GM21717 (cell line): Measurements from ENCODE around the gene ACR.

Source experiments
- ATAC-seq: cut with Tn5 transposase; IDR thresholded peaks from one replicate; pipeline ENCODE4 v1.9.1; 2021; ENCODE audit warnings: mild to moderate bottlenecking, moderate library complexity; ENCODE audit not compliant: unreplicated experiment

The ACR gene

GRCh38 chr22:50737728-50738648 is at the start of gene ACR:
Gene ACR (plus strand): TSS chr22:50738204. CDS start chr22:50738236, 32 bp downstream.
- ATAC-seq: no peak

- no peak for ATAC-seq
These were observed 49.6 kb upstream of the ACR start for GRCh38 chr22:50688448-50688847.

- ATAC-seq: no peak
These were observed 46.5 kb upstream of the ACR start for GRCh38 chr22:50691521-50691920.

- no peak for ATAC-seq
These were observed 44.5 kb upstream of the ACR start for GRCh38 chr22:50693462-50693861.

GRCh38 chr22:50694099-50694605 is 43.9 kb upstream of the ACR start:
- no peak for ATAC-seq

- ATAC-seq: no peak
These were observed 43.1 kb upstream of the ACR start for GRCh38 chr22:50694766-50695420.

GRCh38 chr22:50695421-50696250 is 42.4 kb upstream of the ACR start:
- ATAC-seq: no peak

- no peak for ATAC-seq
These were observed 41.7 kb upstream of the ACR start for GRCh38 chr22:50696251-50696798.

- no peak for ATAC-seq
These were observed 41.0 kb upstream of the ACR start for GRCh38 chr22:50696799-50697561.

- no peak for ATAC-seq
These were observed 40.1 kb upstream of the ACR start for GRCh38 chr22:50697667-50698506.

- no peak for ATAC-seq
These were observed 39.5 kb upstream of the ACR start for GRCh38 chr22:50698546-50698945.

- no peak for ATAC-seq
These were observed 38.8 kb upstream of the ACR start for GRCh38 chr22:50699001-50699755.

- no peak for ATAC-seq
These were observed 38.1 kb upstream of the ACR start for GRCh38 chr22:50699756-50700386.

- no peak for ATAC-seq
These were observed 37.5 kb upstream of the ACR start for GRCh38 chr22:50700387-50701075.

- no peak for ATAC-seq
These were observed 37.0 kb upstream of the ACR start for GRCh38 chr22:50701076-50701419.

- no peak for ATAC-seq
These were observed 36.4 kb upstream of the ACR start for GRCh38 chr22:50701428-50702154.

- ATAC-seq: no peak
These were observed 35.7 kb upstream of the ACR start for GRCh38 chr22:50702261-50702671.
